ENCODE data around the gene SLC23A1. TPM values are rescaled to one million over a fixed set of nuclear protein-coding genes. Genes with fewer than 3 reads are reported as not detected.
A peak's percentile ranks its signal among the peaks of the same experiment; 100 is the strongest.
"Not testable (repeated sequence)": the region's sequence is repeated elsewhere in the genome, so short reads cannot be mapped to it uniquely, and the experiment has no call there.

Gene SLC23A1
- total RNA-seq, 6 experiments from 2014 or later: 11.7 to 51.0 (median 22.8) TPM

DNA sequence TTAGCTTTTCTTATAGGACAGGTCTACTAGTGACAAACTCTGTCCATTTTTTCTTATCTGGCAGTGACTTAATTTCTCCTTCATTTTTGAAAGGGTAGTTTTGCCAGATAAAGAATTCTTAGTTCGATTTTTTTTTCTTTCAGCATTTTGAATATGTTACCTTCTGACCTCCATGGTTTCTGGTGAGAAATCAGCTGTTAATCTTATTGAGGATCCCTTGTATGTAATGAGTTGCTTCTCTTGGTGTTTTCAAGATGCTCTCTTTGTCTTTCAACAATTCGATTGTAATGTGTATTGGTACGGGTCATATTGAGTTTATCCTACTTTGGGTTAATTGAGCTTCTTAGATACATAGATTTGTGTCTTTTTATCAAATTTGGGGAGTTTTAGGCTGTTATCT is 28.9 kb downstream of the SLC23A1 start:
- 79% methylated on average over 3 of the region's 3 CpGs for WGBS (ENCODE audit: insufficient coverage, low coverage, low lambda C conversion rate, missing lambda C conversion rate)

DNA sequence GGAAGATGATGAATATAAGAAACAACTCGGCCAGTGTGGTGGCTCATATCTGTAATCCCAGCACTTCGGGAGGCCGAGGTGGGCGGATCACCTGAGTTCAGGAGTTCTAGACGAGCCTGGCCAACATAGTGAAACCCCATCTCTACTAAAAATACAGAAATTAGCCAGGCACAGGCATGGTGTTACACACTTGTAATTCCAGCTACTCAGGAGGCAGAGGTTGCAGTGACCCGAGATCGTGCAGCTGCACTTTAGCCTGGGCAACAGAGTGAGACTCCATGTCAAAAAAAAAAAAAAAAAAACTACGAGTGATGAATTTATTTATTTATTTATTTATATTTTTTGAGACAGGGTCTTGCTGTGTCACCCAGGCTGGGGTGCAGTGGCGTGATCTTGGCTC is 35.2 kb downstream of the SLC23A1 start:
- H3K4me3 ChIP-seq; H3K9me3 ChIP-seq; H3K27ac ChIP-seq; H3K27me3 ChIP-seq; intact Hi-C loops (cut with DNase I); H3K36me3 ChIP-seq; ATAC-seq; DNase-seq: not testable (repeated sequence)
- peaks cover 0 to 15% (median 3%) of the 10 kb centered on the region in 4 donors for H3K4me1 ChIP-seq
- WGBS (ENCODE audit: insufficient coverage, low coverage, low lambda C conversion rate, missing lambda C conversion rate): 84% methylated on average over 9 of the region's 9 CpGs

More for the DNA sequence above, 28.9 kb downstream of the SLC23A1 start:
- Histone ChIP-seq H3K9me3 (no peaks in the 10 kb centered on the region), H3K36me3 (no peaks in the 10 kb centered on the region), H3K4me3 (no peak overlapping the region), H3K27ac (no peak overlapping the region), H3K4me1 (no peaks in the 10 kb centered on the region), H3K27me3 (no peaks in the 10 kb centered on the region)
- TF ChIP-seq POLR2A (IDR thresholded peaks at IDR 0.05): no peak
- TF ChIP-seq, protein P1, sequence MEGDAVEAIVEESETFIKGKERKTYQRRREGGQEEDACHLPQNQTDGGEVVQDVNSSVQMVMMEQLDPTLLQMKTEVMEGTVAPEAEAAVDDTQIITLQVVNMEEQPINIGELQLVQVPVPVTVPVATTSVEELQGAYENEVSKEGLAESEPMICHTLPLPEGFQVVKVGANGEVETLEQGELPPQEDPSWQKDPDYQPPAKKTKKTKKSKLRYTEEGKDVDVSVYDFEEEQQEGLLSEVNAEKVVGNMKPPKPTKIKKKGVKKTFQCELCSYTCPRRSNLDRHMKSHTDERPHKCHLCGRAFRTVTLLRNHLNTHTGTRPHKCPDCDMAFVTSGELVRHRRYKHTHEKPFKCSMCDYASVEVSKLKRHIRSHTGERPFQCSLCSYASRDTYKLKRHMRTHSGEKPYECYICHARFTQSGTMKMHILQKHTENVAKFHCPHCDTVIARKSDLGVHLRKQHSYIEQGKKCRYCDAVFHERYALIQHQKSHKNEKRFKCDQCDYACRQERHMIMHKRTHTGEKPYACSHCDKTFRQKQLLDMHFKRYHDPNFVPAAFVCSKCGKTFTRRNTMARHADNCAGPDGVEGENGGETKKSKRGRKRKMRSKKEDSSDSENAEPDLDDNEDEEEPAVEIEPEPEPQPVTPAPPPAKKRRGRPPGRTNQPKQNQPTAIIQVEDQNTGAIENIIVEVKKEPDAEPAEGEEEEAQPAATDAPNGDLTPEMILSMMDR (IDR thresholded peaks at IDR 0.05): no peak
- intact Hi-C loops (cut with DNase I): no loop called here
- ATAC-seq (no peak), DNase-seq (no peak)

DNA sequence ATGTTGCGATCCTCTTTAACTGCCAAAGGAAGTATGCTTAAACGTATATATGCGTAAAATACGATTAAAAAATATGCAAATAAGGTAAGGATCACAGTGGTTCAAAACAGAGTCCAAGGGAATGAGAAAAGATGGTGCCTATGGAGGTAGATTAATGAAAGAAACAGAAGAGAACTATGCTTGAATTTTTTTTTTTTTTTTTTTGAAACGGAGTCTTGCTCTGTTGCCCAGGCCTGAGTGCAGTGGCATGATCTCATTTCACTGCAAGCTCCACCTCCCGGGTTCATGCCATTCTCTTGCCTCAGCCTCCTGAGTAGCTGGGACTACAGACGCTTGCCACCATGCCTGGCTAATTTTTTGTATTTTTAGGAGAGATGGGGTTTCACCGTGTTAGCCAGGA is 37.7 kb downstream of the SLC23A1 start:
- intact Hi-C loops (cut with DNase I): not testable (repeated sequence)

DNA sequence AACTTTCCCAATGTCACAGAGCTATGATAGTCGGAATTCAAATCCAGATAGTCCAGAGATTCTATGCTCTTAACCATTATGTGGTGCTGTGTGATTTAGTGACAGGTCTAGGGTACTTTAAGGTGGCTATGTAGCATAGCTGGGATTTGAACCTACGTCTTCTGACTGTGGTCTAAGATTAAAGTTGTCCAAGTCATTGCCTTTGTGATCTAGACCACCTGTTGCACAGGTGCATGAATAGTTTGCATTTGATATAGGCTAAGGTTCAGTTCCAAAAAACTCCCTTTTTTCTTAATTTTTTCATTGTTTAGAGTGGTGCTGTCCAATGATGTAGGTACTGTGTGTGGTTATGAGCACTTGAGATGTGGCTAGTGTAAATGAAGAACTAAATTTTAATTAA is 38.9 kb downstream of the SLC23A1 start:
- Histone ChIP-seq H3K27me3 (no peaks in the 10 kb centered on the region), H3K27ac (no peak overlapping the region), H3K4me1 (peaks cover 0 to 28% (median 4%) of the 10 kb centered on the region in 4 donors), H3K36me3 (no peaks in the 10 kb centered on the region), H3K4me3 (no peak overlapping the region), H3K9me3 (no peaks in the 10 kb centered on the region)
- no peak for DNase-seq
- WGBS (ENCODE audit: insufficient coverage, low coverage, low lambda C conversion rate, missing lambda C conversion rate): 76% methylated on average over 2 of the region's 2 CpGs
- intact Hi-C loops (cut with DNase I): no loop called here
- ATAC-seq: no peak
- TF ChIP-seq, protein P1 (IDR thresholded peaks at IDR 0.05): no peak
- no peak for TF ChIP-seq POLR2A (IDR thresholded peaks at IDR 0.05)

More for the DNA sequence above, 37.7 kb downstream of the SLC23A1 start:
- H3K9me3 ChIP-seq, H3K27me3 ChIP-seq, H3K27ac ChIP-seq, DNase-seq, ATAC-seq, H3K36me3 ChIP-seq, H3K4me3 ChIP-seq: not testable (repeated sequence)
- 94% methylated on average over 8 of the region's 8 CpGs for WGBS (ENCODE audit: insufficient coverage, low coverage, low lambda C conversion rate, missing lambda C conversion rate)
- peaks cover 0 to 28% (median 4%) of the 10 kb centered on the region in 4 donors for H3K4me1 ChIP-seq

DNA sequence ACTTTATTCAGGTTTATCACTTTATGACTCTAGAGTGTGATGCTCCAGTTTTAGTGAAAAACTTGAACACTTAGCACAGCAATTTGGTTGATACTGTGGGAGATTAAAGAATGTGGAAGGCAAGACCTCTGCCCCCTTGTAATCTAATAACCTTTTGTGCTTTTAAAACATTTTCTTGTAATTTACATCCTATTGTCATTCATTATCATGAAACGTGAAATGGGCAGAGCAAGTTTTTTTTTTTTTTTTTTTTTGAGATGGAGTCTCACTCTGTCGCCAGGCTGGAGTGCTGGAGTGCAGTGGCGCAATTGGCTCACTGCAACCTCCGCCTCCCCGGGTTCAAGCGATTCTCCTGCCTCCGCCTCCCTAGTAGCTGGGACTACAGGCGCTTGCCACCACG is 39.6 kb downstream of the SLC23A1 start:
- Histone ChIP-seq H3K36me3 (no peaks in the 10 kb centered on the region), H3K4me3 (peak overlapping the region in 1 of 3 donors; percentile 99), H3K27me3 (no peaks in the 10 kb centered on the region), H3K4me1 (peaks cover 0 to 28% (median 4%) of the 10 kb centered on the region in 4 donors), H3K9me3 (no peaks in the 10 kb centered on the region), H3K27ac (no peak overlapping the region)
- TF ChIP-seq, protein P1 (IDR thresholded peaks at IDR 0.05): no peak
- TF ChIP-seq POLR2A (IDR thresholded peaks at IDR 0.05): no peak
- WGBS (ENCODE audit: insufficient coverage, low coverage, low lambda C conversion rate, missing lambda C conversion rate): 76% methylated on average over 8 of the region's 9 CpGs
- intact Hi-C loops (cut with DNase I): no loop called here
- no peak for DNase-seq
- no peak for ATAC-seq

DNA sequence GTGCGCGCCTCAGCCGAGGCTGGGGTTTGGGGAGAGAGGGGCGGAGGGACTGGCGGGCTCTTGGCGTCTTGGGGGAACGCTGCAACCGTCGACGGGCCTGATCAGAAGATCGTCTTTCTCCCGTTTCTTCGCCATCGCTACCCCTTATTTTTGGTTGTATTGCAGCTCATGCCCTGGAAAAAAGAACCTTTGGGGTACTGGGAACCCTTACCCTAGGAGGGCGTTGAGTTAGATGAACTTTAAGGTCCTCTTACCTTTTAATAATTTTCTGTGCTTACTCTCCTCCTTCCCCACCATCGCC is 40.7 kb downstream of the SLC23A1 start:
- Histone ChIP-seq H3K27me3 (no peaks in the 10 kb centered on the region), H3K4me3 (peak overlapping the region; percentile 96 to 99 (median 99)), H3K4me1 (peaks cover 0 to 28% (median 4%) of the 10 kb centered on the region in 4 donors), H3K9me3 (no peaks in the 10 kb centered on the region), H3K36me3 (no peaks in the 10 kb centered on the region), H3K27ac (peak overlapping the region; percentile 97 to 99 (median 97))
- no peak for ATAC-seq
- 0% methylated on average over 2 of the region's 16 CpGs for WGBS (ENCODE audit: insufficient coverage, low coverage, low lambda C conversion rate, missing lambda C conversion rate)
- intact Hi-C loops (cut with DNase I): no loop called here
- DNase-seq: no peak
- TF ChIP-seq, protein P1 (IDR thresholded peaks at IDR 0.05): no peak
- TF ChIP-seq POLR2A (IDR thresholded peaks at IDR 0.05): no peak
